HepG2 (cell line): Measurements from ENCODE around the gene CD68. TPM values are rescaled to one million over a fixed set of nuclear protein-coding genes. Genes with fewer than 3 reads are reported as not detected.

Source experiments
- CEBPG ChIP-seq: IDR thresholded peaks from 2 replicates; pipeline ENCODE4 v1.6.1; 2016
- HOXA7 ChIP-seq: sonication (generic); formaldehyde crosslinking; IDR thresholded peaks from 2 replicates; pipeline ENCODE4 v1.8.1; 2022; ENCODE audit warnings: mild to moderate bottlenecking, missing genetic modification reagents, moderate library complexity
- NAIF1 ChIP-seq: sonication (generic); formaldehyde crosslinking; IDR thresholded peaks from 2 replicates; pipeline ENCODE4 v1.5.0; 2020; ENCODE audit warnings: mild to moderate bottlenecking, missing genetic modification reagents, borderline replicate concordance
- PHF20 ChIP-seq: sonication (generic); formaldehyde crosslinking; IDR thresholded peaks from 2 replicates; pipeline ENCODE4 v1.5.0; 2020; ENCODE audit warnings: mild to moderate bottlenecking, missing genetic modification reagents
- PLRG1 ChIP-seq: fragments of 450-650 bp; conservative IDR thresholded peaks from 2 replicates; pipeline ENCODE4 v1.6.1; 2016
- RARG ChIP-seq: sonication (generic); formaldehyde crosslinking; IDR thresholded peaks from 2 replicates; pipeline ENCODE4 v1.4.0; 2020; ENCODE audit warnings: low read depth, mild to moderate bottlenecking, missing genetic modification reagents
- ZNF256 ChIP-seq: sonication (generic); formaldehyde crosslinking; conservative IDR thresholded peaks from 2 replicates; pipeline ENCODE4 v1.4.0; 2020; ENCODE audit warnings: missing genetic modification reagents
- ZNF292 ChIP-seq: sonication (generic); formaldehyde crosslinking; IDR thresholded peaks from 2 replicates; pipeline ENCODE4 v1.8.1; 2022; ENCODE audit warnings: mild to moderate bottlenecking, low read depth, missing genetic modification reagents, borderline replicate concordance
- ZNF354B ChIP-seq: sonication (generic); formaldehyde crosslinking; IDR thresholded peaks from 2 replicates; pipeline ENCODE4 v1.8.0; 2022; ENCODE audit warnings: mild to moderate bottlenecking, missing genetic modification reagents
- ZNF451 ChIP-seq: sonication (generic); formaldehyde crosslinking; IDR thresholded peaks from 2 replicates; pipeline ENCODE4 v1.5.0; 2020; ENCODE audit warnings: mild to moderate bottlenecking, missing genetic modification reagents
- polyA plus RNA-seq, 8 experiments: library from polyadenylated mRNA; depleted of rRNA in 3 of 8; stranded (reverse) in 7 of 8; unstranded in 1 of 8; fragments of >200 nt; fragmentation: Illumina TruSeq in 4 of 8; extraction: Trizol in 4 of 8; gene quantifications; 2 replicates each; pipeline versions ENCODE4 v1.2.1 to v1.2.3, GENCODE V29; 2011 to 2016; ENCODE audit warnings: low read depth in 4 of 8, missing spikeins in 1 of 8, mixed read lengths in 1 of 8; ENCODE audit not compliant: insufficient read depth in 1 of 8
- total RNA-seq, 5 experiments: library from RNA; depleted of rRNA; stranded (reverse); fragments of >200 nt; fragmentation: Illumina TruSeq; extraction: Trizol; gene quantifications; 2 replicates each; pipeline ENCODE4 v1.2.3, GENCODE V29; 2016; ENCODE audit warnings: low read depth in 1 of 5
- TF ChIP-seq, protein P1 (sequence below): sonication (generic); formaldehyde crosslinking; IDR thresholded peaks from one replicate; pipeline ENCODE4 v1.5.1; 2020; ENCODE audit warnings: mild to moderate bottlenecking, missing genetic modification reagents; ENCODE audit errors: not compliant biosample characterization
- TF ChIP-seq, protein P2 (sequence below): sonication (generic); formaldehyde crosslinking; IDR thresholded peaks from 2 replicates; pipeline ENCODE4 v1.4.0; 2020; ENCODE audit warnings: missing genetic modification reagents, borderline replicate concordance
- TF ChIP-seq, protein P3 (sequence below): sonication (generic); formaldehyde crosslinking; IDR thresholded peaks from 2 replicates; pipeline ENCODE4 v1.8.0; 2022; ENCODE audit warnings: mild to moderate bottlenecking, missing genetic modification reagents, moderate library complexity
- TF ChIP-seq, protein P4 (sequence below): sonication (generic); formaldehyde crosslinking; conservative IDR thresholded peaks from 2 replicates; pipeline ENCODE4 v1.8.0; 2022; ENCODE audit warnings: low read depth, missing genetic modification reagents
- TF ChIP-seq, protein P5 (sequence below): sonication (generic); formaldehyde crosslinking; IDR thresholded peaks from 2 replicates; pipeline ENCODE4 v1.5.0; 2020; ENCODE audit warnings: mild to moderate bottlenecking, missing genetic modification reagents, moderate library complexity

Gene CD68
- total and polyA plus RNA-seq, 2 of the 13 experiments (the other 11 are each of a cell fraction or from before 2014, with no cell fraction given) = 10.3 to 104 TPM

DNA sequence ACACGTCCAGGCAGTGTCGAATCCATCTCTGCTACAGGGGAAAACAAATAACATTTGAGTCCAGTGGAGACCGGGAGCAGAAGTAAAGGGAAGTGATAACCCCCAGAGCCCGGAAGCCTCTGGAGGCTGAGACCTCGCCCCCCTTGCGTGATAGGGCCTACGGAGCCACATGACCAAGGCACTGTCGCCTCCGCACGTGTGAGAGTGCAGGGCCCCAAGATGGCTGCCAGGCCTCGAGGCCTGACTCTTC, 7.2 kb upstream of the CD68 start (continued):
- TF ChIP-seq, protein P1, sequence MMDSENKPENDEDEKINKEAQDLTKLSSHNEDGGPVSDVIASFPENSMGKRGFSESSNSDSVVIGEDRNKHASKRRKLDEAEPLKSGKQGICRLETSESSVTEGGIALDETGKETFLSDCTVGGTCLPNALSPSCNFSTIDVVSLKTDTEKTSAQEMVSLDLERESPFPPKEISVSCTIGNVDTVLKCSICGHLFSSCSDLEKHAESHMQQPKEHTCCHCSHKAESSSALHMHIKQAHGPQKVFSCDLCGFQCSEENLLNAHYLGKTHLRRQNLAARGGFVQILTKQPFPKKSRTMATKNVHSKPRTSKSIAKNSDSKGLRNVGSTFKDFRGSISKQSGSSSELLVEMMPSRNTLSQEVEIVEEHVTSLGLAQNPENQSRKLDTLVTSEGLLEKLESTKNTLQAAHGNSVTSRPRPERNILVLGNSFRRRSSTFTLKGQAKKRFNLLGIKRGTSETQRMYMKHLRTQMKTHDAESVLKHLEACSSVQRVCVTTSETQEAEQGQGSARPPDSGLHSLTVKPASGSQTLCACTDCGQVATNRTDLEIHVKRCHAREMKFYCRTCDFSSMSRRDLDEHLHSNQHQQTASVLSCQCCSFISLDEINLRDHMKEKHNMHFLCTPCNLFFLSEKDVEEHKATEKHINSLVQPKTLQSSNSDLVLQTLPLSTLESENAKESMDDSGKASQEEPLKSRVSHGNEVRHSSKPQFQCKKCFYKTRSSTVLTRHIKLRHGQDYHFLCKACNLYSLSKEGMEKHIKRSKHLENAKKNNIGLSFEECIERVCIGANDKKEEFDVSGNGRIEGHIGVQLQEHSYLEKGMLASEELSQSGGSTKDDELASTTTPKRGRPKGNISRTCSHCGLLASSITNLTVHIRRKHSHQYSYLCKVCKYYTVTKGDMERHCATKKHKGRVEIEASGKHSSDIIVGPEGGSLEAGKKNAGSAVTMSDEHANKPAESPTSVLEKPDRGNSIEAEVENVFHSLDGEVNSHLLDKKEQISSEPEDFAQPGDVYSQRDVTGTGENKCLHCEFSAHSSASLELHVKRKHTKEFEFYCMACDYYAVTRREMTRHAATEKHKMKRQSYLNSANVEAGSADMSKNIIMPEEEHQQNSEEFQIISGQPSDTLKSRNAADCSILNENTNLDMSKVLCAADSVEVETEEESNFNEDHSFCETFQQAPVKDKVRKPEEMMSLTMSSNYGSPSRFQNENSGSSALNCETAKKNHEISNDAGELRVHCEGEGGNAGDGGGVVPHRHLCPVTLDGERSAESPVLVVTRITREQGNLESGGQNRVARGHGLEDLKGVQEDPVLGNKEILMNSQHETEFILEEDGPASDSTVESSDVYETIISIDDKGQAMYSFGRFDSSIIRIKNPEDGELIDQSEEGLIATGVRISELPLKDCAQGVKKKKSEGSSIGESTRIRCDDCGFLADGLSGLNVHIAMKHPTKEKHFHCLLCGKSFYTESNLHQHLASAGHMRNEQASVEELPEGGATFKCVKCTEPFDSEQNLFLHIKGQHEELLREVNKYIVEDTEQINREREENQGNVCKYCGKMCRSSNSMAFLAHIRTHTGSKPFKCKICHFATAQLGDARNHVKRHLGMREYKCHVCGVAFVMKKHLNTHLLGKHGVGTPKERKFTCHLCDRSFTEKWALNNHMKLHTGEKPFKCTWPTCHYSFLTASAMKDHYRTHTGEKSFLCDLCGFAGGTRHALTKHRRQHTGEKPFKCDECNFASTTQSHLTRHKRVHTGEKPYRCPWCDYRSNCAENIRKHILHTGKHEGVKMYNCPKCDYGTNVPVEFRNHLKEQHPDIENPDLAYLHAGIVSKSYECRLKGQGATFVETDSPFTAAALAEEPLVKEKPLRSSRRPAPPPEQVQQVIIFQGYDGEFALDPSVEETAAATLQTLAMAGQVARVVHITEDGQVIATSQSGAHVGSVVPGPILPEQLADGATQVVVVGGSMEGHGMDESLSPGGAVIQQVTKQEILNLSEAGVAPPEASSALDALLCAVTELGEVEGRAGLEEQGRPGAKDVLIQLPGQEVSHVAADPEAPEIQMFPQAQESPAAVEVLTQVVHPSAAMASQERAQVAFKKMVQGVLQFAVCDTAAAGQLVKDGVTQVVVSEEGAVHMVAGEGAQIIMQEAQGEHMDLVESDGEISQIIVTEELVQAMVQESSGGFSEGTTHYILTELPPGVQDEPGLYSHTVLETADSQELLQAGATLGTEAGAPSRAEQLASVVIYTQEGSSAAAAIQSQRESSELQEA (CRISPR knock-in tag) = no peak
- TF ChIP-seq PHF20 (CRISPR knock-in tag) (peak; percentile 94), RARG (no peak), CEBPG (CRISPR knock-in tag) (peak; percentile 43; the same call in 1 of the 2 replicates), ZNF354B (no peak), ZNF292 (no peak), NAIF1 (no peak), HOXA7 (CRISPR knock-in tag) (no peak), PLRG1 (no peak), ZNF256 (CRISPR knock-in tag) (no peak), ZNF451 (CRISPR knock-in tag) (no peak)
- TF ChIP-seq, protein P2, sequence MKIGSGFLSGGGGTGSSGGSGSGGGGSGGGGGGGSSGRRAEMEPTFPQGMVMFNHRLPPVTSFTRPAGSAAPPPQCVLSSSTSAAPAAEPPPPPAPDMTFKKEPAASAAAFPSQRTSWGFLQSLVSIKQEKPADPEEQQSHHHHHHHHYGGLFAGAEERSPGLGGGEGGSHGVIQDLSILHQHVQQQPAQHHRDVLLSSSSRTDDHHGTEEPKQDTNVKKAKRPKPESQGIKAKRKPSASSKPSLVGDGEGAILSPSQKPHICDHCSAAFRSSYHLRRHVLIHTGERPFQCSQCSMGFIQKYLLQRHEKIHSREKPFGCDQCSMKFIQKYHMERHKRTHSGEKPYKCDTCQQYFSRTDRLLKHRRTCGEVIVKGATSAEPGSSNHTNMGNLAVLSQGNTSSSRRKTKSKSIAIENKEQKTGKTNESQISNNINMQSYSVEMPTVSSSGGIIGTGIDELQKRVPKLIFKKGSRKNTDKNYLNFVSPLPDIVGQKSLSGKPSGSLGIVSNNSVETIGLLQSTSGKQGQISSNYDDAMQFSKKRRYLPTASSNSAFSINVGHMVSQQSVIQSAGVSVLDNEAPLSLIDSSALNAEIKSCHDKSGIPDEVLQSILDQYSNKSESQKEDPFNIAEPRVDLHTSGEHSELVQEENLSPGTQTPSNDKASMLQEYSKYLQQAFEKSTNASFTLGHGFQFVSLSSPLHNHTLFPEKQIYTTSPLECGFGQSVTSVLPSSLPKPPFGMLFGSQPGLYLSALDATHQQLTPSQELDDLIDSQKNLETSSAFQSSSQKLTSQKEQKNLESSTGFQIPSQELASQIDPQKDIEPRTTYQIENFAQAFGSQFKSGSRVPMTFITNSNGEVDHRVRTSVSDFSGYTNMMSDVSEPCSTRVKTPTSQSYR (CRISPR knock-in tag) = no peak
- TF ChIP-seq, protein P3, sequence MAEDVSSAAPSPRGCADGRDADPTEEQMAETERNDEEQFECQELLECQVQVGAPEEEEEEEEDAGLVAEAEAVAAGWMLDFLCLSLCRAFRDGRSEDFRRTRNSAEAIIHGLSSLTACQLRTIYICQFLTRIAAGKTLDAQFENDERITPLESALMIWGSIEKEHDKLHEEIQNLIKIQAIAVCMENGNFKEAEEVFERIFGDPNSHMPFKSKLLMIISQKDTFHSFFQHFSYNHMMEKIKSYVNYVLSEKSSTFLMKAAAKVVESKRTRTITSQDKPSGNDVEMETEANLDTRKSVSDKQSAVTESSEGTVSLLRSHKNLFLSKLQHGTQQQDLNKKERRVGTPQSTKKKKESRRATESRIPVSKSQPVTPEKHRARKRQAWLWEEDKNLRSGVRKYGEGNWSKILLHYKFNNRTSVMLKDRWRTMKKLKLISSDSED (CRISPR knock-in tag) = no peak
- TF ChIP-seq, protein P4, sequence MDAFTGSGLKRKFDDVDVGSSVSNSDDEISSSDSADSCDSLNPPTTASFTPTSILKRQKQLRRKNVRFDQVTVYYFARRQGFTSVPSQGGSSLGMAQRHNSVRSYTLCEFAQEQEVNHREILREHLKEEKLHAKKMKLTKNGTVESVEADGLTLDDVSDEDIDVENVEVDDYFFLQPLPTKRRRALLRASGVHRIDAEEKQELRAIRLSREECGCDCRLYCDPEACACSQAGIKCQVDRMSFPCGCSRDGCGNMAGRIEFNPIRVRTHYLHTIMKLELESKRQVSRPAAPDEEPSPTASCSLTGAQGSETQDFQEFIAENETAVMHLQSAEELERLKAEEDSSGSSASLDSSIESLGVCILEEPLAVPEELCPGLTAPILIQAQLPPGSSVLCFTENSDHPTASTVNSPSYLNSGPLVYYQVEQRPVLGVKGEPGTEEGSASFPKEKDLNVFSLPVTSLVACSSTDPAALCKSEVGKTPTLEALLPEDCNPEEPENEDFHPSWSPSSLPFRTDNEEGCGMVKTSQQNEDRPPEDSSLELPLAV (CRISPR knock-in tag) = no peak
- TF ChIP-seq, protein P5, sequence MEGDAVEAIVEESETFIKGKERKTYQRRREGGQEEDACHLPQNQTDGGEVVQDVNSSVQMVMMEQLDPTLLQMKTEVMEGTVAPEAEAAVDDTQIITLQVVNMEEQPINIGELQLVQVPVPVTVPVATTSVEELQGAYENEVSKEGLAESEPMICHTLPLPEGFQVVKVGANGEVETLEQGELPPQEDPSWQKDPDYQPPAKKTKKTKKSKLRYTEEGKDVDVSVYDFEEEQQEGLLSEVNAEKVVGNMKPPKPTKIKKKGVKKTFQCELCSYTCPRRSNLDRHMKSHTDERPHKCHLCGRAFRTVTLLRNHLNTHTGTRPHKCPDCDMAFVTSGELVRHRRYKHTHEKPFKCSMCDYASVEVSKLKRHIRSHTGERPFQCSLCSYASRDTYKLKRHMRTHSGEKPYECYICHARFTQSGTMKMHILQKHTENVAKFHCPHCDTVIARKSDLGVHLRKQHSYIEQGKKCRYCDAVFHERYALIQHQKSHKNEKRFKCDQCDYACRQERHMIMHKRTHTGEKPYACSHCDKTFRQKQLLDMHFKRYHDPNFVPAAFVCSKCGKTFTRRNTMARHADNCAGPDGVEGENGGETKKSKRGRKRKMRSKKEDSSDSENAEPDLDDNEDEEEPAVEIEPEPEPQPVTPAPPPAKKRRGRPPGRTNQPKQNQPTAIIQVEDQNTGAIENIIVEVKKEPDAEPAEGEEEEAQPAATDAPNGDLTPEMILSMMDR (CRISPR knock-in tag) = no peak
